SJCRH30 (cell line): ENCODE data around the gene KRT79. TPM values are rescaled to one million over a fixed set of nuclear protein-coding genes. Genes with fewer than 3 reads are reported as not detected.

Source experiments
- DNase-seq, 2 experiments: peaks; one replicate each; pipeline ENCODE4 v3.0.0-alpha.2; 2015 to 2020
- H3K27ac ChIP-seq: fragments of 250-450 bp; sonication (Bioruptor Pico); 2 replicates; pipeline ENCODE4 v1.5.1; 2020; ENCODE audit warnings: mild to moderate bottlenecking, moderate library complexity
- H3K27me3 ChIP-seq: fragments of 250-450 bp; sonication (Bioruptor Pico); 2 replicates; pipeline ENCODE4 v1.5.1; 2020; ENCODE audit warnings: mild to moderate bottlenecking, moderate library complexity
- H3K36me3 ChIP-seq: fragments of 250-450 bp; sonication (Bioruptor Pico); 2 replicates; pipeline ENCODE4 v1.5.1; 2020; ENCODE audit warnings: mild to moderate bottlenecking, moderate library complexity
- H3K4me1 ChIP-seq: fragments of 250-450 bp; sonication (Bioruptor Pico); 2 replicates; pipeline ENCODE4 v1.5.1; 2020; ENCODE audit warnings: mild to moderate bottlenecking, moderate library complexity
- H3K4me3 ChIP-seq: fragments of 250-450 bp; sonication (Bioruptor Pico); 2 replicates; pipeline ENCODE4 v1.5.1; 2020; ENCODE audit warnings: mild to moderate bottlenecking, moderate library complexity
- H3K9me3 ChIP-seq: fragments of 250-450 bp; sonication (Bioruptor Pico); replicated peaks from 2 replicates; pipeline ENCODE4 v1.5.1; 2020; ENCODE audit warnings: mild to moderate bottlenecking, moderate library complexity
- total RNA-seq: library from RNA; depleted of rRNA; stranded (reverse); fragments of >200 nt; shearing (Covaris generic); gene quantifications from 2 replicates; pipeline ENCODE4 v1.2.3, GENCODE V29; 2014

The KRT79 gene
- total RNA-seq, 1 experiment from 2014 or later: not detected

DNA sequence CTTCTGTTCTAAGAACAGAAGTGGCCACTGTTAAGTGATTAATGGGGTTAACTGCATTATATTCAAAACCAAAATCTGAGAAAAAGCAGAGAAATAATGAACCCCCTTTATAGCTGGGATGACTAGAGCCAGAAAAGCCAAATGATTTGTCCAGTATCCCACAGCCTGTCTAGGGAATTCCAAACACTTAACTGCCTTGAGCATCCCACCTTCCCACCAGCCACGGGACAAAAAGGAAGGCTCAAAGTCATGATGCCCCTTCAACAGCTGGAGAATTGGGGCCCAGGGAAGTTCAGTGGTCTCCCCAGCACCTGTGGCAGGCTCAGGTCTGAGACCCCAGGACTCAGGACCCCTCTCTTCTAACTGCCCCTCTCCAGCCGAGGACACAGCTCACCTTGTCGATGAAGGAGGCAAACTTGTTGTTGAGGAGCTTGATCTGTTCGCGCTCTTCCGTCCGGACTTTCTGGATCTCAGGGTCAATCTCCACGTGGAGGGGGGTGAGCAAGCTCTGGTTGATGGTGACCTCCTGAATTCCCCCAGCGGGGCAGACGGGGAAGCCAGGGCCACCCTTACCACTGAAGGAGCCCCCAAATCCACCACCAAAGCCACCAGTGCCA is 20.8 kb downstream of the KRT79 start:
- Histone ChIP-seq H3K27me3 (no peaks in the 10 kb centered on the region), H3K4me1 (no peaks in the 10 kb centered on the region), H3K9me3 (no peaks in the 10 kb centered on the region), H3K4me3 (no peak overlapping the region), H3K36me3 (no peaks in the 10 kb centered on the region), H3K27ac (no peak overlapping the region)
- DNase-seq: no peak

- no peaks in the 10 kb centered on the region for H3K27me3 ChIP-seq
Measured at GRCh38 chr12:52812749-52813148, 21.4 kb downstream of the KRT79 start.

GRCh38 chr12:52812073-52812400 is 22.1 kb downstream of the KRT79 start:
- no peaks in the 10 kb centered on the region for H3K36me3 ChIP-seq
- no peaks in the 10 kb centered on the region for H3K27me3 ChIP-seq
- no peak overlapping the region for H3K4me3 ChIP-seq
- no peak overlapping the region for H3K27ac ChIP-seq
- H3K4me1 ChIP-seq: no peaks in the 10 kb centered on the region
- DNase-seq: no peak
- no peaks in the 10 kb centered on the region for H3K9me3 ChIP-seq

More at GRCh38 chr12:52812749-52813148, 21.4 kb downstream of the KRT79 start:
- Histone ChIP-seq H3K4me1 (no peaks in the 10 kb centered on the region), H3K9me3 (no peaks in the 10 kb centered on the region), H3K36me3 (no peaks in the 10 kb centered on the region), H3K4me3 (no peak overlapping the region), H3K27ac (no peak overlapping the region)
- DNase-seq: no peak

DNA sequence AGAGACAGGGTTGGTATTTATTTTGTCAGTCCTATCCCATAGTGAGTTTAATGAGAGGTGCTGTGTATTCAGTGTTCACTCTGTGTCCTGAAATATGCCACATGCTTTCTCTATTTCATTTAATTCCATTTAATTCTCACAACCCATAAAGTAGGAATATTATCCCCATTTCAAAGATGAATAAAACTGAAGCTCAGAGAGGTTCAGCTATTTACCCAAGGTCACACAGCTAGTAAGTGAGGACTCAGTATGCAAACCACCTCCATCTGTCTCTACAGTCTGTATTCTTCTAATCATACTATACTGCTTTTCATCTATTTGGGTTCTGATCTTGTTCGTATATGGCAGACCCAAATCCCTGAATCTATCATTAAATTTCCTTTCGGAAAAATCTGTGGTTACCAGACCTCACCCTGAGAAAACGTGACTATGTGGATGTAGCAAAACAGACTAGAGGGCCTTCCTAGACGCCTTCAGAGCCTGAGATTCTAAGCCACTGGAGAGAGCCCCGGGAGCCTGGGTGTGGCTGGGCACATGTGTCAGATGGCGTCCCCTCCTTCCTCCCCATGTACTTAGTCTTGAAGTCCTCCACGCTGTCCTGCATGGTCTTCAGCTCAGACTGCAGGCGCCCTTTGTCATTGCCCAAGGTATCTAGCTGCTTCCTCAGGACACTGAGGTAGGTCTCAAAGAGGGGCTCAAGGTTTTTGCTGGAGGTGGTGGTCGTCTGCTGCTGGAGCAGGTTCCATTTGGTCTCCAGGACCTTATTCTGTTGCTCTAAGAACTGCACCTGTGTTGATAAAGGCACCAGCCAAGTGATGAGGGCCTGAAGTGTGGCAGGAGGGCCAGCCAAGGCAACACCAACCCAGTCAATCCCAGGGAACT is 22.7 kb downstream of the KRT79 start:
- H3K9me3 ChIP-seq: no peaks in the 10 kb centered on the region
- no peaks in the 10 kb centered on the region for H3K36me3 ChIP-seq
- H3K4me1 ChIP-seq: no peaks in the 10 kb centered on the region
- no peak overlapping the region for H3K4me3 ChIP-seq
- H3K27ac ChIP-seq: no peak overlapping the region
- H3K27me3 ChIP-seq: no peaks in the 10 kb centered on the region
- DNase-seq: no peak

- H3K27me3 ChIP-seq: no peaks in the 10 kb centered on the region
- no peaks in the 10 kb centered on the region for H3K36me3 ChIP-seq
- no peaks in the 10 kb centered on the region for H3K9me3 ChIP-seq
- no peak overlapping the region for H3K27ac ChIP-seq
- no peak overlapping the region for H3K4me3 ChIP-seq
- no peaks in the 10 kb centered on the region for H3K4me1 ChIP-seq
- DNase-seq: no peak
Measured at GRCh38 chr12:52810554-52810953, 23.6 kb downstream of the KRT79 start.

DNA sequence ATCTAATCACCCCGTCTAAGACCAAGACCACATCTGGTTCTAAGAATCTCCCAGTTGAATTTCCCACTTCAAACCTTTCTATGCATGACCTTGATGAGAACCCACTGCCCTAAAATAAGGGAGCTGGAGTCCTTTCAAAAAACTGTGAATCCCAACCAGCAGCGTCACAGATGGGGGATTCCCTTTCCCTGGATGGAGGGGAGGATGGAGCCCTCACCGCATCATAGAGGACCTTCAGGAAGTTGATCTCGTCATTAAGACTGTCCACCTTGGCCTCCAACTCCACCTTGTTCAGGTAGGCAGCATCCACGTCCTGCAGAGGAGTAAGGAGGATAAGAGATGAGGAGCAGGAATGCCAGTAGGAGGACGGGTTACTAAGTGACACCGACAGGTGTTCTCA is 24.9 kb downstream of the KRT79 start:
- DNase-seq: peak in 1 of 2 experiments; percentile 25
- Histone ChIP-seq H3K4me1 (no peaks in the 10 kb centered on the region), H3K4me3 (no peak overlapping the region), H3K36me3 (no peaks in the 10 kb centered on the region), H3K27me3 (no peaks in the 10 kb centered on the region), H3K27ac (no peak overlapping the region), H3K9me3 (no peaks in the 10 kb centered on the region)

GRCh38 chr12:52808573-52809160 is 25.4 kb downstream of the KRT79 start:
- DNase-seq: no peak
- Histone ChIP-seq H3K27me3 (no peaks in the 10 kb centered on the region), H3K27ac (no peak overlapping the region)

DNA sequence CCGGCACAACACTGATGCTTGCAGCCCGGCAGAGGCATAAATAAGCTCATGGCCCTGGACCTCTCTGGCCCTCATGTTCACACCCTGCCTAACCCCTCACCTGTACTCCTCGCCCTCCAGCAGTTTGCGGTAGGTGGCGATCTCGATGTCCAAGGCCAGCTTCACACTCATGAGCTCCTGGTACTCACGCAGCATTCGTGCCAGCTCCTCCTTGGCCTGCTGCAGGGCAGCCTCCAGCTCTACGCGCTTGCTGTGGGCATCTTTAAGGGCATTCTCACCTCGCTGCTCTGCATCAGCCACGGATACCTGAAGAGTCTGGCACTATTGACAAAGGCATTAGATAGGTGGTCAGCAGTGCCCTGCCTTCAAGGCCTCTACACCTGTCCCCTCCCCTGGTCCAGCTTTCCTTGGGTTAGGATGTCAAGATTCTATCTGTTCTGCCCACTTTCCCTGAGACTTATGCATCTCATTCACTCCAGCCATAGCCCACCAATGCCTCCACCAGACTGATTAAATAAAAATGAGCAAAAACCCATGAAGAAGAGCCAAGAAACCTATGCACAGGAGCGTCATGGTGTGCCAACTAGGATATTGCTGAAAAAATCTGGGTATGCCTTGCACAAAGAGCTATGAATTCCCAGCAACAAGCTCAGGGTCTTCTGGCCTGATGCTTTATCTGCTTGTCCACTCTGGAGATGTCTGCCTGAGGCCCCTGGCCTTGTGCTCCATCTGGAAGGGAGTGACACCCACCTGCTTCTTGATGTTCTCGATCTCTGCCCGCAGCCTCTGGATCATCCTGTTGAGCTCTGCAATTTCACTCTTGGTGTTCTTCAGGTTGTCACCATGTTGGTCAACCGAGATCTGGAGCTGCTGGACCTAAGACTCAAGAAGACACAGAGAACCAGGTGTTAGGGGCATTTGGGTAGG is 26.3 kb downstream of the KRT79 start:
- Histone ChIP-seq H3K27me3 (no peaks in the 10 kb centered on the region), H3K27ac (no peak overlapping the region), H3K9me3 (no peaks in the 10 kb centered on the region), H3K4me1 (no peaks in the 10 kb centered on the region), H3K4me3 (no peak overlapping the region), H3K36me3 (no peaks in the 10 kb centered on the region)
- no peak for DNase-seq

More at GRCh38 chr12:52808573-52809160, 25.4 kb downstream of the KRT79 start:
- Histone ChIP-seq H3K4me3 (no peak overlapping the region), H3K9me3 (no peaks in the 10 kb centered on the region), H3K4me1 (no peaks in the 10 kb centered on the region), H3K36me3 (no peaks in the 10 kb centered on the region)

GRCh38 chr12:52806821-52807543 is 27.1 kb downstream of the KRT79 start:
- no peaks in the 10 kb centered on the region for H3K27me3 ChIP-seq
- no peaks in the 10 kb centered on the region for H3K4me1 ChIP-seq
- no peaks in the 10 kb centered on the region for H3K36me3 ChIP-seq
- DNase-seq: no peak
- H3K27ac ChIP-seq: no peak overlapping the region
- H3K9me3 ChIP-seq: no peaks in the 10 kb centered on the region
- H3K4me3 ChIP-seq: no peak overlapping the region

DNA sequence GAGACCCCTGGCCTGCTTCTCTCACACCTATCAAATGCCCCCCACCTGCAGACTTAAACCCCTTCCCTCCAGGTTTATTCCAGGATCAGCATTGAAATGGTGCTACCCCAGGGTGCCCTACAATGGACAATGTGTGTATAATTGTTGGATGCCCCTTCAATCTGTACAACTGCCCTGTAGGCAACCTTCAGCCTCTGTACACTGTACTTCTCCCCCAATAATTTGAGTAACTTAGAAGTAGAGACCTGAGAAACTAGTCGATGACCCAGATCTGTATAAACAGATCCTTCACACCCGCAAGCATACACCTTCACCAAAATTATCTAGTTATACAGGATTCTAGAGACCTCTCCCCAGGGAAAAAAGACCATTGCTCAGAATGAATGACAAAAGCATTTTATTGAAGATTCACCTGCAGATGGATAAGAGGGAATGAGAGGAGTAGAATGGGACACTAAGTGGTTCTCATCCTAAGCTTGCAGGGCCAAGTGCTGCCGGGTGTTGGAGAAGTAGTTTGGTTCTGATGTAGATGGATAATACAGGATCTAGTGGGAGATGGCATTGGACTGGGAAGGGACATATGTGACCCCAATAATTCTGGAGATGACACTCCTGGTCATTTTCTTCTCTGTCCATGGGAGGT is 27.8 kb downstream of the KRT79 start:
- H3K27ac ChIP-seq: no peak overlapping the region
- no peaks in the 10 kb centered on the region for H3K27me3 ChIP-seq
- no peak overlapping the region for H3K4me3 ChIP-seq
- H3K4me1 ChIP-seq: no peaks in the 10 kb centered on the region
- no peaks in the 10 kb centered on the region for H3K36me3 ChIP-seq
- H3K9me3 ChIP-seq: no peaks in the 10 kb centered on the region
- no peak for DNase-seq

- Histone ChIP-seq H3K27ac (no peak overlapping the region), H3K36me3 (no peaks in the 10 kb centered on the region)
Measured at GRCh38 chr12:52805739-52806138, 28.4 kb downstream of the KRT79 start.

GRCh38 chr12:52805000-52805399 is 29.1 kb downstream of the KRT79 start:
- no peak overlapping the region for H3K27ac ChIP-seq
- H3K36me3 ChIP-seq: no peaks in the 10 kb centered on the region
- DNase-seq: no peak
- H3K9me3 ChIP-seq: no peaks in the 10 kb centered on the region
- no peak overlapping the region for H3K4me3 ChIP-seq
- H3K27me3 ChIP-seq: no peaks in the 10 kb centered on the region
- no peaks in the 10 kb centered on the region for H3K4me1 ChIP-seq

More at GRCh38 chr12:52805739-52806138, 28.4 kb downstream of the KRT79 start:
- no peak for DNase-seq
- no peaks in the 10 kb centered on the region for H3K9me3 ChIP-seq
- H3K4me3 ChIP-seq: no peak overlapping the region
- no peaks in the 10 kb centered on the region for H3K4me1 ChIP-seq
- no peaks in the 10 kb centered on the region for H3K27me3 ChIP-seq

GRCh38 chr12:52802442-52802841 is 31.7 kb downstream of the KRT79 start:
- Histone ChIP-seq H3K4me1 (no peaks in the 10 kb centered on the region), H3K4me3 (no peak overlapping the region), H3K9me3 (no peaks in the 10 kb centered on the region), H3K27ac (no peak overlapping the region), H3K36me3 (no peaks in the 10 kb centered on the region), H3K27me3 (no peaks in the 10 kb centered on the region)
- DNase-seq: no peak

DNA sequence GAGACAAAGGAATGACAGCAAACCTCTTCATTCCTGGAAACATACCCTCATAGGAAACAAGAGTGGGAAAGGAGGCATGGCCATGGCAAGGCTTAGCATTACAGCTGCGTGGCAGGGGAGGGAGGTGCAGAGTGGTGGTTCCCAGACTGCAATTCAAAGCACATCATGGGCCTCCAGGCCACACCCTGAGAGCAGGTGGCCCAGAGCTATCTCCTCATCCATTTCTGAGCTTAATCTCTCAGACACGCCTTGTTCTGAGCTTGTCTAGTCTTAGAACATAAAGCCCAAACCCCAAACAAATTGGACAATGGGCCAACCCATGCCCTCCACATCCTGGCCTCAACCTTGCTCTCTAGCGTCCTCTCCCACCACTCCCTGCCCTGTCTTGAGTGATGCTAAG is 32.3 kb downstream of the KRT79 start:
- H3K4me1 ChIP-seq: no peaks in the 10 kb centered on the region
- H3K27ac ChIP-seq: no peak overlapping the region
- H3K36me3 ChIP-seq: no peaks in the 10 kb centered on the region
- no peaks in the 10 kb centered on the region for H3K27me3 ChIP-seq
- H3K9me3 ChIP-seq: no peaks in the 10 kb centered on the region
- DNase-seq: no peak
- H3K4me3 ChIP-seq: no peak overlapping the region
